ENCODE data around the gene KLC4.
A peak's percentile ranks its signal among the peaks of the same experiment; 100 is the strongest.

Gene KLC4

DNA sequence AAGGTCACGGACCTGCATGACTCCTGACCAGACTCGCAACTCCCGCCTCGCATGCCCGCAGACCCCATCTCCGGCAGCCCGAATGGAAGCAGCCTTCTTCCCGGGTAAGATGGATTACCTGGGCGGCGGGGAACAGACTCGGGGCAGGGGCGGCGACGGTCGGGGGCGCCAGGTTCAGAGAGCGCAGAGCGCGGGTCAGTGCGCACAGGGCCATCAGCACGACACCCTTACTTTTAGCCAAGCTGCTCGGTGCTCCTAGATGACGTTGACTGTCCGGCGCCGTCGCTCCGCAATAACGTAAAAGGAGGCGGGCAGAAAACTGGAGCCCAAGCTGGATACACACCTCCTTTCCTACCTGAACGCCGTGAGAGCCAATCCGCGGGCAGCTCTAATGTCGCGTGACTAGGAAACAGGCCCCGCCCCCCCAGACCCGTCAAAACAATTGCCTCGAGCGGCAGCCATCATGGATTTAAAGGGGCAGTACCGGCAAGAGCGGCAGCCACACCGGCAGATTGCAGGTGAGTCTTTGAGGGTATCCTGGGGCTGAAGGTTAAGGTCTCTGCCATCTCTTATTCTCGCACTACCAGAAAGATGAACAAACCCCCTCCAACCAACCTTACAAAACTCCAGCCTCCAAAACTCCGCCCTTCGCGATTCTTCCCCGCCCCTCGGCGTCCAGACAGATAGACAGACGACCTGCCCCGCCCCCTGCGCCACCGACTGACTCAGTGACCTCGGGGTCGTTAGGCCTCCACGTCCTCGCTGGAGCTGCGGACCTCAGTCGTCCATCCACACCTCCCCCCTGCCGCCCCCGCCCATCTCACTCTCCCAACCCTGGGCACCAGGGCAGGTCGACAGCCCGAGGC lies at the start of gene KLC4, which contains the start of gene MRPL2:
Gene KLC4, plus strand, starts transcription at position 464 of the 866 bp plus-strand sequence. CDS start 1,705 bp downstream, outside the sequence.
Gene MRPL2, minus strand, starts transcription at position 267 of the 866 bp plus-strand sequence. Its CDS starts 53 bp downstream, at position 214.
- H3K4me3 ChIP-seq (ENCODE audit: low read depth, low read length): peak within 1 kb of the TSS; percentile 99
- TF ChIP-seq, protein P1, sequence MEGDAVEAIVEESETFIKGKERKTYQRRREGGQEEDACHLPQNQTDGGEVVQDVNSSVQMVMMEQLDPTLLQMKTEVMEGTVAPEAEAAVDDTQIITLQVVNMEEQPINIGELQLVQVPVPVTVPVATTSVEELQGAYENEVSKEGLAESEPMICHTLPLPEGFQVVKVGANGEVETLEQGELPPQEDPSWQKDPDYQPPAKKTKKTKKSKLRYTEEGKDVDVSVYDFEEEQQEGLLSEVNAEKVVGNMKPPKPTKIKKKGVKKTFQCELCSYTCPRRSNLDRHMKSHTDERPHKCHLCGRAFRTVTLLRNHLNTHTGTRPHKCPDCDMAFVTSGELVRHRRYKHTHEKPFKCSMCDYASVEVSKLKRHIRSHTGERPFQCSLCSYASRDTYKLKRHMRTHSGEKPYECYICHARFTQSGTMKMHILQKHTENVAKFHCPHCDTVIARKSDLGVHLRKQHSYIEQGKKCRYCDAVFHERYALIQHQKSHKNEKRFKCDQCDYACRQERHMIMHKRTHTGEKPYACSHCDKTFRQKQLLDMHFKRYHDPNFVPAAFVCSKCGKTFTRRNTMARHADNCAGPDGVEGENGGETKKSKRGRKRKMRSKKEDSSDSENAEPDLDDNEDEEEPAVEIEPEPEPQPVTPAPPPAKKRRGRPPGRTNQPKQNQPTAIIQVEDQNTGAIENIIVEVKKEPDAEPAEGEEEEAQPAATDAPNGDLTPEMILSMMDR (IDR thresholded peaks at IDR 0.05; ENCODE audit: low read depth, low read length): no peak

DNA sequence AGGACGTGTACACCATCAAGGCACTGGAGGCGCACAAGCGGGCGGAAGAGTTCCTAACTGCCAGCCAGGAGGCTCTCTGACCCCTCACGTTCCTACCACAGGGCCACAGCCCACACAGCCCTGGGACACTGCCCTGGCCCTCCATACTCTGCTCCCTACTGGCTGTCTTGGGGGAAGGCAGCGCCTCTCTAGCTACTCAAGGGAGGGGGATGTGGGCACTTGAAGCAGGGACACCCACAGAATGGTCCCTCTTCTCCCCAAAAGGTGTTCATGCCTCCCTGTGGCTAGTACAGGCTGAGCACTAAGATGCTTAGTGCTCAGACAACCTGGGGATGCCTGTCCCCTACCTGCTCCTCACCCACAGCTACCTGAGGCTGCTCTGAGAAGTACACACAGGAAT lies 48.2 kb upstream of the KLC4 start:
- no peak overlapping the region for H3K4me3 ChIP-seq (ENCODE audit: low read depth, low read length)
- TF ChIP-seq, protein P1 (IDR thresholded peaks at IDR 0.05; ENCODE audit: low read depth, low read length): no peak

DNA sequence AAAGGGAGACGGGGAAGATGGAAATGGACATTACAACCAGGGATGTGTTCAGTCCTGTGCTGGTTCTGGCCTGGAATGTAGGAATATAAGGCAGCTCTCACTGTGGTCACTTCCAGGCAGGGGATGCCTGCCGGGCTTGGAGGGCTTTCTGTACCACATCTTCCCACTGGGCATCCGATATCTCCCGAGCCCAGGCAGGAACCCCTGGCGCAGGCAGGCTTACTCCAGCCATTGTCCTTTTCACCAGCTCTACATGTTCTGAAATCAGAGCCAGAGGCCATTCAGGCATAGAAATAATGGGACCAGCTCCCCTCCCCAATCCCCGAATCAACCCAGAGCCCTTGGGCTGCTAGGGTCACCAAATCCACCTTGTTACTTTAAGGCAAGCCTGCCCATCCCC lies 47.1 kb upstream of the KLC4 start:
- peak overlapping the region; percentile 78 for H3K4me3 ChIP-seq (ENCODE audit: low read depth, low read length)
- TF ChIP-seq, protein P1 (IDR thresholded peaks at IDR 0.05; ENCODE audit: low read depth, low read length): no peak

DNA sequence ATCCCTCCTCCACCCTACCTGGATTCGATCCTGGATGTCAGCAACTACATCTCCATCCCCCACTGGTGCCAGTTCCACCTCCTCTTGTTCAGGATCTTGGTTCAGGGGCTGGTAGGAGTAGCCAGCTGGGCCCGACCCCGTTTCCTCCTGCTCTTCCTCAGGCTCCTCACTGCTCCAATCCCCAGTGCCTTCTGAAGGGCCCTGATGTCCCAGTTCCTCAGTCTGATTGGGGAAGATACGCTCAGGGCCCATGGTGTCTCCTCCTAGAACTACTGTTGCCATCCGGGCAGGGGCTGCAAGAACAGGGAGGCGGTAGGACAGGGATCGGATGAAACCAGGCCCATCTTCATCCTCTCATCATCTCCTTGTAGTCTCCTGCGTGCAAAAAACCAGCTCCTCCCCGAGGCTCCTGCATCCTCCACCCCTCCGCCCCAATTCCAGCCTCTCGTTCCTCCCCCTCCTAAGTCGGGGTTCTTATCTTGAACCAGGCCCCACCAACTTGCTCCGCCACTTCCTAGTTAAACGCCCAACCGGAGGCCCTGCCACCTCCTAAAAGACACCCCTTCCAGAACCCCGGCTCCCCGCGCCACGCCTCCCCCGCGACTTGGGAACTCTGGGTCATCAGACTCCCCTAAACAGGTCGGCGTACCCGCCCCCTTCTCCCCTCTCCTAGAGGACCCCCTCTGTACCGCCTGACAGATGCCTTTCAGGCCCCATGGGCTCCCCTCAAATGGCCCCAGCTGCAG lies 46.2 kb upstream of the KLC4 start:
- peak overlapping the region; percentile 78 for H3K4me3 ChIP-seq (ENCODE audit: low read depth, low read length)
- TF ChIP-seq, protein P1 (IDR thresholded peaks at IDR 0.05; ENCODE audit: low read depth, low read length): no peak

DNA sequence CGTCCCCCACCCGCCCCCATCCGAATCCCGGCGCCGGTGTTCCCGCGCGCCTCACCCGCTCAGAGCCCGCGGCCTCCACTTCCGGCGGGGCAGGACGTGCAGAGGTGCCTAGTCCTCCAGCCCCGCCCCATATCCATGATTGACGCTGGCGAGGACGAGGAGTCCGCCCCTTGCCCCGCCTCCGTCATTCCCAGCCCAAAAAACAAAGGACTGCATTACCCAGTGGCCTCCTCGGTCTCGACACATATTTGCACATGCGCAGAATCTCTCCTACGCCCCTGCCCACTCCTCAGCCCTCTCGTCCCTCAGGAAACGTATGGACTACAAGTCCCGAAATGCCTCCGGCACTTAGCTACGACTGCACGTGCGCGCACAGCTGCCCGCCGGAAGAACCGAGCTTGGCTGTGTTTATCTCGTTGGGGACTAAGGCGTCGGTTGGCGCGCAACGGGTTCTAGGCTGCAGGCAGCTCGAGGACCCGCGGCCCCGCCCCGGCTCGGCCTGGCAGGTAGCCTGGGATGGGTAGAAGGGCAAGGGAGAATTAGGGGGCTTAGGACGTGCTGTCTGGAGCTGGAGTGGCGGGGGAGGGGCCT lies 45.5 kb upstream of the KLC4 start, which contains the start of the genes KLHDC3 and MEA1:
Gene KLHDC3, plus strand, starts transcription at position 407 of the 591 bp plus-strand sequence. CDS start 2,944 bp downstream, outside the sequence.
Gene MEA1, minus strand, starts transcription at position 104 of the 591 bp plus-strand sequence. CDS start 133 bp downstream, outside the sequence.
- TF ChIP-seq, protein P1 (IDR thresholded peaks at IDR 0.05; ENCODE audit: low read depth, low read length): no peak
- peak within 1 kb of the TSS; percentile 92 for H3K4me3 ChIP-seq (ENCODE audit: low read depth, low read length)

DNA sequence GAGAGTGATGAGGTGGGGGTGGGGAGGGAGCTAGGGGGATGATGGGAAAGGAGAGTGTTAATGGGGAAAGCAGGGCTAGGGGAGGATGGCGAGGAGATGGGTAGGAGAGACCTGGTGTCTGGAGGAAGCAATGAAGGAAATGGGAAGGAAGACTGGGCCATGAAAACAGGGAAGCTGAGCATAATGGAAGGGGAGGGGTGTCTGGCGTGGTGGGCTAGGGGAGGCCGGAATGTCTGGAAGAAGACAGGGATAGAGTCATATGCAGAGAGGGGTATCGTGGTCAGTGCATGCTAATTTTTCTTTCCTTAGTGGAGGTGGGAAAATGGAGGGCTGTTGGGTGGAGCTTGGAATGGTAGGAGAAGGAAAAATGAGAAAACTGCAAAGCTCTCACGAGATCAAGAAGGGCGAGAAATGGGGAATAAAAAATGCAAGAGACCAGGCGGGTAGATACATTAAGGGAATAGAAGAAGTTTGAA lies 45.0 kb upstream of the KLC4 start:
- peak overlapping the region; percentile 92 for H3K4me3 ChIP-seq (ENCODE audit: low read depth, low read length)
- TF ChIP-seq, protein P1 (IDR thresholded peaks at IDR 0.05; ENCODE audit: low read depth, low read length): no peak

Measured in WI38 (cell line).